ENCODE measurements around the gene DNM3. TPM values are rescaled to one million over a fixed set of nuclear protein-coding genes. Genes with fewer than 3 reads are reported as not detected.

DNM3 gene
- total RNA-seq, 1 donor from 2014 or later, result 0.41 TPM

DNA sequence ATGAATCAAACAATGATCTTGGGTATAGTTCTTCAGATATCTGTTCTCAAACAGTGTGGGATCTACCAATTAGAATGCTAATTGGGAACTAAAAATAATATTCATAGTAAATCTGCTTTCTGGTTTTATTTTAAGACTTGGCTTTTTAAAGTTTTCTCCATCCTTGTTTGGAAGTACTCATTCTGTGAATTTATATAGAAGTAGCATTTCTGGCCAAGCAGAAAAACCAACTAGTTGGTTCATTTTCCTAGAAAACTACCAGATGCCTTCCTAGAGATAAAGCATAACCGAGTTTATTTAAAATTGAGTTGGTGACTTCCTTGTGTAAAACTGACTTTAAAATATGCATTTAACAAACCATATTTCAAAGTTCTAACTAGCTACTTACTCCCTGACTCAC, 48.8 kb downstream of the DNM3 start:
- H3K4me3 Mint-ChIP-seq (ENCODE audit: low read depth), result no peak overlapping the region
- H3K27ac Mint-ChIP-seq, result no peak overlapping the region

DNA sequence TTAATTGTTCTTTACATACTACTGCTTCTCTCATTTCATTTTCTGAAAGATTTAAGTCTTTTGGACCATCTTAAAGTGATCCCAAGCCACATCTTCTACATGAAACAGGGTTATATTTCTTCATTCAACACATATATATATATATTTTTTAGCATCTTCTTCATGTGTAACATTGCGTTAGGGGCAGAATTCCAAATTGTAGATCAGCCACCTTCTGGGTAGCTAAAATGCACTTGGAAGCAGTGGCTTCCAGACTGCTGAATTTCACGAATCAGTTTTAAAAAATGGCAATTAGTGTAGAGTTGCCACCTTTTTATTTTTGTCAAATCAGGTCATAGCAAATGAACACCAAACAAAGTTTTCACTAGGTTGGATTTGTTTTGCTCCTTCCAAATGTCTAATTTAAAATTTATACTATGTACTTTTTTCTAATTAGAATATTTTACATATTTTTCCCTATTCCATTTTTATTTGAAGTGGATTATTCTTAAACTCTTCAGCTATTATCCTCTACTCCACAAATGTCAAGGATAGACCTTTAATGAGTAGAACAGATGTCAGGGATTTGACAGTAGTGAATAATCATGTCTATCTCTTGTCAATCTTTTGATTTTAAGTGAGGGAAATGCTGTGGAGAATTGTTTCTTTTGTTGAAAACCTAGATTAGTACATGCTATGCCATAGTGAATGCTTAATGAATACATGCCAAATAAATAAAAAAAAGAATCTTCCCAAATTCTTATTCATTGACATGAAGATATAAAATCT, 55.8 kb downstream of the DNM3 start:
- no peaks in the 10 kb centered on the region for H3K9me3 Mint-ChIP-seq
- DNase-seq (ENCODE audit: low spot score), result no peak
- intact Hi-C loops (cut with micrococcal nuclease), result no loop called here
- H3K27ac Mint-ChIP-seq, result no peak overlapping the region
- peaks cover under 1% of the 10 kb centered on the region for H3K4me1 Mint-ChIP-seq (ENCODE audit: low read depth)
- no peak overlapping the region for H3K4me3 Mint-ChIP-seq (ENCODE audit: low read depth)
- peaks cover 4% of the 10 kb centered on the region for H3K27me3 Mint-ChIP-seq (ENCODE audit: low read depth)
- H3K36me3 Mint-ChIP-seq (ENCODE audit: low read depth), result no peaks in the 10 kb centered on the region

More for the DNA sequence above, 48.8 kb downstream of the DNM3 start:
- no peaks in the 10 kb centered on the region for H3K9me3 Mint-ChIP-seq
- H3K36me3 Mint-ChIP-seq (ENCODE audit: low read depth), result no peaks in the 10 kb centered on the region
- no peaks in the 10 kb centered on the region for H3K27me3 Mint-ChIP-seq (ENCODE audit: low read depth)
- no peaks in the 10 kb centered on the region for H3K4me1 Mint-ChIP-seq (ENCODE audit: low read depth)
- no peak for DNase-seq (ENCODE audit: low spot score)
- intact Hi-C loops (cut with micrococcal nuclease), result no loop called here

GRCh38 chr1:171898941-171899340, 57.6 kb downstream of the DNM3 start:
- no peak for DNase-seq (ENCODE audit: low spot score)
- H3K4me3 Mint-ChIP-seq (ENCODE audit: low read depth), result no peak overlapping the region
- intact Hi-C loops (cut with micrococcal nuclease), result no loop called here

GRCh38 chr1:171899838-171900237, 58.5 kb downstream of the DNM3 start:
- Mint-ChIP-seq H3K36me3 (ENCODE audit: low read depth) (no peaks in the 10 kb centered on the region), H3K27me3 (ENCODE audit: low read depth) (peaks cover 4% of the 10 kb centered on the region), H3K4me3 (ENCODE audit: low read depth) (no peak overlapping the region), H3K4me1 (ENCODE audit: low read depth) (peaks cover 3% of the 10 kb centered on the region), H3K9me3 (no peaks in the 10 kb centered on the region), H3K27ac (no peak overlapping the region)
- no peak for DNase-seq (ENCODE audit: low spot score)
- intact Hi-C loops (cut with micrococcal nuclease), result no loop called here

More at GRCh38 chr1:171898941-171899340, 57.6 kb downstream of the DNM3 start:
- Mint-ChIP-seq H3K9me3 (no peaks in the 10 kb centered on the region), H3K4me1 (ENCODE audit: low read depth) (peaks cover 3% of the 10 kb centered on the region), H3K27me3 (ENCODE audit: low read depth) (peaks cover 4% of the 10 kb centered on the region), H3K27ac (no peak overlapping the region), H3K36me3 (ENCODE audit: low read depth) (no peaks in the 10 kb centered on the region)

GRCh38 chr1:171901245-171901644, 59.9 kb downstream of the DNM3 start:
- Mint-ChIP-seq H3K4me1 (ENCODE audit: low read depth) (peaks cover 3% of the 10 kb centered on the region), H3K9me3 (no peaks in the 10 kb centered on the region), H3K36me3 (ENCODE audit: low read depth) (no peaks in the 10 kb centered on the region), H3K27ac (no peak overlapping the region), H3K4me3 (ENCODE audit: low read depth) (no peak overlapping the region), H3K27me3 (ENCODE audit: low read depth) (peaks cover 4% of the 10 kb centered on the region)
- DNase-seq (ENCODE audit: low spot score), result no peak
- intact Hi-C loops (cut with micrococcal nuclease), result no loop called here

GRCh38 chr1:171902527-171902926, 61.2 kb downstream of the DNM3 start:
- Mint-ChIP-seq H3K36me3 (ENCODE audit: low read depth) (no peaks in the 10 kb centered on the region), H3K27ac (no peak overlapping the region), H3K4me1 (ENCODE audit: low read depth) (peaks cover 3% of the 10 kb centered on the region), H3K27me3 (ENCODE audit: low read depth) (no peaks in the 10 kb centered on the region), H3K9me3 (no peaks in the 10 kb centered on the region), H3K4me3 (ENCODE audit: low read depth) (no peak overlapping the region)
- no peak for DNase-seq (ENCODE audit: low spot score)
- intact Hi-C loops (cut with micrococcal nuclease), result no loop called here

DNA sequence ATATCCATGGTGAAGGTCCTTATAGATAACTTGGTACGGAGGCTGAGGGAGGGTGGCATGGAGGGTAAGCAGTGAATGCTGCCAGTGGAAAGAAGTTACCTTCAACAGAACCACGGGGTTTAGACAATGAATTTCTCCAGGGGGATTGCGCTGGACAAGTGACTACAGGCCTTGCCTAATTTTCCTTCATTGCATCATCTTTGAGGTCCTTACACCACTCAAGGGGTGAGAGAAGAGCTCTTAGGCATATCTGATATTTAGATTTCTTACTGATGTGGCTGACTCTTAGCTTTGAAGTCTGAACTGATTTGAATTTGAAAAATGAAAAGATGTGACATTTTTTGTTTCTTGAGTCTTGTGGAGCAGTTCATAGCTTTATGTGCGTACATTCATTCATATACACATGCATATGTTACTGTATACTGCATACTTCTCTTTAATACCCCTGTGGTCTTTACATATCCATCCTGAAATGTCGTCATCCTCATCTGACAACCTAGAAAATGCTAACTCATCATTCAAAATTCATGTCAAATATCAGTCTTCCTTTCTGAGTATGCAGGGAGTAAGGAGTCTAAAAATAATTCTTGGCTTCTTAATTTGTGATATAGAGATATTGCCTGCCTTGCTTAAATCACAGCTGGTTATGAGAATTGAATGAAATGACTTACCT, 63.6 kb downstream of the DNM3 start:
- peaks cover 5% of the 10 kb centered on the region for H3K4me1 Mint-ChIP-seq (ENCODE audit: low read depth)
- no peak overlapping the region for H3K27ac Mint-ChIP-seq
- no peaks in the 10 kb centered on the region for H3K9me3 Mint-ChIP-seq
- intact Hi-C loops (cut with micrococcal nuclease), result no loop called here
- no peaks in the 10 kb centered on the region for H3K36me3 Mint-ChIP-seq (ENCODE audit: low read depth)
- no peak overlapping the region for H3K4me3 Mint-ChIP-seq (ENCODE audit: low read depth)
- no peak for DNase-seq (ENCODE audit: low spot score)
- H3K27me3 Mint-ChIP-seq (ENCODE audit: low read depth), result peaks cover 1% of the 10 kb centered on the region

- Mint-ChIP-seq H3K4me3 (ENCODE audit: low read depth) (no peak overlapping the region), H3K27me3 (ENCODE audit: low read depth) (peaks cover 1% of the 10 kb centered on the region), H3K4me1 (ENCODE audit: low read depth) (peaks cover 3% of the 10 kb centered on the region), H3K36me3 (ENCODE audit: low read depth) (no peaks in the 10 kb centered on the region), H3K27ac (no peak overlapping the region), H3K9me3 (no peaks in the 10 kb centered on the region)
- intact Hi-C loops (cut with micrococcal nuclease), result no loop called here
- no peak for DNase-seq (ENCODE audit: low spot score)
Observed at GRCh38 chr1:171909711-171910110, 68.4 kb downstream of the DNM3 start.

GRCh38 chr1:171910786-171911185, 69.5 kb downstream of the DNM3 start:
- H3K4me1 Mint-ChIP-seq (ENCODE audit: low read depth), result peaks cover 3% of the 10 kb centered on the region
- no peaks in the 10 kb centered on the region for H3K36me3 Mint-ChIP-seq (ENCODE audit: low read depth)
- H3K4me3 Mint-ChIP-seq (ENCODE audit: low read depth), result no peak overlapping the region
- DNase-seq (ENCODE audit: low spot score), result no peak
- no peaks in the 10 kb centered on the region for H3K9me3 Mint-ChIP-seq
- no peak overlapping the region for H3K27ac Mint-ChIP-seq
- intact Hi-C loops (cut with micrococcal nuclease), result no loop called here
- H3K27me3 Mint-ChIP-seq (ENCODE audit: low read depth), result peaks cover 1% of the 10 kb centered on the region

GRCh38 chr1:171911506-171911905, 70.2 kb downstream of the DNM3 start:
- Mint-ChIP-seq H3K4me1 (ENCODE audit: low read depth) (peaks cover 3% of the 10 kb centered on the region), H3K27ac (no peak overlapping the region), H3K9me3 (no peaks in the 10 kb centered on the region), H3K36me3 (ENCODE audit: low read depth) (no peaks in the 10 kb centered on the region), H3K27me3 (ENCODE audit: low read depth) (peaks cover 1% of the 10 kb centered on the region), H3K4me3 (ENCODE audit: low read depth) (no peak overlapping the region)
- DNase-seq (ENCODE audit: low spot score), result no peak
- intact Hi-C loops (cut with micrococcal nuclease), result no loop called here

DNA sequence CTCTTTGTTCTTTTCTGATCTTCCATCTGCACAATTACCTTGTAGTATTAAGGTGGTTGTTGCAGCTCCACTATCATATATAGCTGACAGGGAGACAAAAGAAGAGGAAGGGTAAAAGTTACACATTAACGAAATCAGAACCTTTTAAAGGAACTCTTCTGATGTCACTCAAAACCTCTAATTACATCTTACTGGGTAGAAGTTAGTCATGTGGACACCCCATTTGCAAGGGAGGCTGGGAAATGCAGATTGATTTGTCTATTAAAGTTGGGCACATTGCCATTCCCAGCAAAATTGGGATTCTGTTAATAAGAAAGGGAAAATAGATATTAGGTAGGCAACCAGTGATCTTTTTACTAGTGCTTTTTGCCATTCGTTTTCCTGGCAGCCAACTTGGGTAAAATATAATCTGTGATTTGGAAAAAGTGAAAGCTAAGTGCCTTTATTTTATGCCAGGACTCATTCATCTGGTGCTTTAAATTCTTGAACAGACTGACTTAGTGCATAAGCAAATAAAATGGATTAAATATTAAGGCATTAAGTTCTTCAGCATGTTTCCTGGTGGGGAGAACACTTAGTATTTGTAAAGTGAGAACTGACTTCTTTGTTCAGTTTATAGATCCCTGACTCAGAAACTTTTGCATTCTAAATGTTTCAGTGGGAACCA, 71.3 kb downstream of the DNM3 start:
- intact Hi-C loops (cut with micrococcal nuclease), result no loop called here
- Mint-ChIP-seq H3K36me3 (ENCODE audit: low read depth) (no peaks in the 10 kb centered on the region), H3K4me1 (ENCODE audit: low read depth) (peaks cover 3% of the 10 kb centered on the region), H3K27ac (no peak overlapping the region), H3K9me3 (no peaks in the 10 kb centered on the region), H3K4me3 (ENCODE audit: low read depth) (no peak overlapping the region), H3K27me3 (ENCODE audit: low read depth) (peaks cover 1% of the 10 kb centered on the region)
- no peak for DNase-seq (ENCODE audit: low spot score)

GRCh38 chr1:171913385-171913784, 72.1 kb downstream of the DNM3 start:
- H3K9me3 Mint-ChIP-seq, result no peaks in the 10 kb centered on the region
- peaks cover 1% of the 10 kb centered on the region for H3K27me3 Mint-ChIP-seq (ENCODE audit: low read depth)
- H3K36me3 Mint-ChIP-seq (ENCODE audit: low read depth), result no peaks in the 10 kb centered on the region
- H3K4me1 Mint-ChIP-seq (ENCODE audit: low read depth), result peaks cover 3% of the 10 kb centered on the region
- no peak for DNase-seq (ENCODE audit: low spot score)
- intact Hi-C loops (cut with micrococcal nuclease), result no loop called here
- H3K27ac Mint-ChIP-seq, result no peak overlapping the region
- no peak overlapping the region for H3K4me3 Mint-ChIP-seq (ENCODE audit: low read depth)

- DNase-seq (ENCODE audit: low spot score), result no peak
- no peak overlapping the region for H3K4me3 Mint-ChIP-seq (ENCODE audit: low read depth)
- H3K4me1 Mint-ChIP-seq (ENCODE audit: low read depth), result no peaks in the 10 kb centered on the region
- no peaks in the 10 kb centered on the region for H3K27me3 Mint-ChIP-seq (ENCODE audit: low read depth)
- no peaks in the 10 kb centered on the region for H3K36me3 Mint-ChIP-seq (ENCODE audit: low read depth)
- no peak overlapping the region for H3K27ac Mint-ChIP-seq
- intact Hi-C loops (cut with micrococcal nuclease), result loop anchor here (5.0 kb wide), 1 partner anchor 39 kb away; no protein-coding TSS in a partner anchor
- H3K9me3 Mint-ChIP-seq, result no peaks in the 10 kb centered on the region
Observed at GRCh38 chr1:171916315-171916771, 75.0 kb downstream of the DNM3 start.
